Measurements from ENCODE around the gene SLC23A2. TPM values are rescaled to one million over a fixed set of nuclear protein-coding genes. Genes with fewer than 3 reads are reported as not detected.
"Not testable (repeated sequence)": the region's sequence is repeated elsewhere in the genome, so short reads cannot be mapped to it uniquely, and the experiment has no call there.

Gene SLC23A2
- total RNA-seq, 1 experiment from 2014 or later = 24.0 TPM

- no peak for TF ChIP-seq CTCF (IDR thresholded peaks at IDR 0.05; ENCODE audit: unreplicated experiment)
- no peak overlapping the region for H3K27ac Mint-ChIP-seq (ENCODE audit: low read depth, unreplicated experiment)
- no peak overlapping the region for H3K4me3 Mint-ChIP-seq (ENCODE audit: unreplicated experiment)
- ChIA-PET POLR2A (interaction anchor here (0.6 kb wide), 1 partner anchor 106 kb away, joined by 3 read pairs; no protein-coding TSS in a partner anchor), CTCF (interaction anchor here (0.7 to 1.0 kb wide), 3 partner anchors 17 to 1035 kb away, joined by 3 to 4 read pairs (median 3); no protein-coding TSS in a partner anchor)
- no peaks in the 10 kb centered on the region for H3K4me1 Mint-ChIP-seq (ENCODE audit: insufficient read depth, unreplicated experiment)
- intact Hi-C loops (cut with micrococcal nuclease) = no loop called here
- DNase-seq (ENCODE audit: unreplicated experiment) = no peak
- no TSS peak for BruUV-seq (replicated peaks)
- no peaks in the 10 kb centered on the region for H3K27me3 Mint-ChIP-seq (ENCODE audit: insufficient read depth, unreplicated experiment)
- H3K9me3 Mint-ChIP-seq (ENCODE audit: unreplicated experiment) = no peaks in the 10 kb centered on the region
- no peaks in the 10 kb centered on the region for H3K36me3 Mint-ChIP-seq (ENCODE audit: insufficient read depth, unreplicated experiment)
Measured at GRCh38 chr20:5039255-5039657, 37.9 kb upstream of the SLC23A2 start.

- Mint-ChIP-seq H3K4me3 (ENCODE audit: unreplicated experiment) (no peak overlapping the region), H3K4me1 (ENCODE audit: insufficient read depth, unreplicated experiment) (peaks cover 4% of the 10 kb centered on the region), H3K9me3 (ENCODE audit: unreplicated experiment) (no peaks in the 10 kb centered on the region), H3K27me3 (ENCODE audit: insufficient read depth, unreplicated experiment) (no peaks in the 10 kb centered on the region), H3K36me3 (ENCODE audit: insufficient read depth, unreplicated experiment) (peaks cover 5% of the 10 kb centered on the region), H3K27ac (ENCODE audit: low read depth, unreplicated experiment) (no peak overlapping the region)
- CTCF ChIA-PET = interaction anchor here (0.5 kb wide), 1 partner anchor 535 kb away, joined by 4 read pairs; no protein-coding TSS in a partner anchor
- intact Hi-C loops (cut with micrococcal nuclease) = no loop called here
- DNase-seq (ENCODE audit: unreplicated experiment) = no peak
- no TSS peak for BruUV-seq (replicated peaks)
- POLR2A ChIA-PET = interaction anchor here (0.6 to 1.5 kb wide), 3 partner anchors 18 to 136 kb away, joined by 3 to 4 read pairs (median 3); no protein-coding TSS in a partner anchor
- no peak for TF ChIP-seq CTCF (IDR thresholded peaks at IDR 0.05; ENCODE audit: unreplicated experiment)
Measured at GRCh38 chr20:5036828-5037227, 35.5 kb upstream of the SLC23A2 start.

GRCh38 chr20:5035518-5035917 is 34.2 kb upstream of the SLC23A2 start:
- POLR2A ChIA-PET = interaction anchor here (1.3 kb wide), 1 partner anchor 38 kb away, joined by 6 read pairs; no protein-coding TSS in a partner anchor
- CTCF ChIA-PET = interaction anchor here (1.0 kb wide), 1 partner anchor 20 kb away, joined by 5 read pairs; no protein-coding TSS in a partner anchor
- H3K4me1 Mint-ChIP-seq (ENCODE audit: insufficient read depth, unreplicated experiment); BruUV-seq (replicated peaks); H3K36me3 Mint-ChIP-seq (ENCODE audit: insufficient read depth, unreplicated experiment); H3K9me3 Mint-ChIP-seq (ENCODE audit: unreplicated experiment); H3K27ac Mint-ChIP-seq (ENCODE audit: low read depth, unreplicated experiment); intact Hi-C loops (cut with micrococcal nuclease); H3K4me3 Mint-ChIP-seq (ENCODE audit: unreplicated experiment); DNase-seq (ENCODE audit: unreplicated experiment); H3K27me3 Mint-ChIP-seq (ENCODE audit: insufficient read depth, unreplicated experiment): not testable (repeated sequence)

- CTCF ChIA-PET = interaction anchor here (0.6 to 1.1 kb wide), 3 partner anchors 10 to 98 kb away, joined by 3 to 4 read pairs (median 3); no protein-coding TSS in a partner anchor
- peak overlapping the region; percentile 78 for H3K27ac Mint-ChIP-seq (ENCODE audit: low read depth, unreplicated experiment)
- DNase-seq (ENCODE audit: unreplicated experiment) = peak; percentile 15
Measured at GRCh38 chr20:5033566-5033965, 32.3 kb upstream of the SLC23A2 start.

GRCh38 chr20:5031701-5032100 is 30.4 kb upstream of the SLC23A2 start:
- intact Hi-C loops (cut with micrococcal nuclease); DNase-seq (ENCODE audit: unreplicated experiment); BruUV-seq (replicated peaks); H3K4me3 Mint-ChIP-seq (ENCODE audit: unreplicated experiment); H3K36me3 Mint-ChIP-seq (ENCODE audit: insufficient read depth, unreplicated experiment); H3K27ac Mint-ChIP-seq (ENCODE audit: low read depth, unreplicated experiment); H3K9me3 Mint-ChIP-seq (ENCODE audit: unreplicated experiment); H3K4me1 Mint-ChIP-seq (ENCODE audit: insufficient read depth, unreplicated experiment); H3K27me3 Mint-ChIP-seq (ENCODE audit: insufficient read depth, unreplicated experiment): not testable (repeated sequence)
- ChIA-PET POLR2A (interaction anchor here (1.2 kb wide), 1 partner anchor 41 kb away, joined by 3 read pairs; no protein-coding TSS in a partner anchor), CTCF (interaction anchor here (0.7 to 1.2 kb wide), 2 partner anchors 31 to 69 kb away, joined by 3 to 4 read pairs; no protein-coding TSS in a partner anchor)

More at GRCh38 chr20:5033566-5033965, 32.3 kb upstream of the SLC23A2 start:
- intact Hi-C loops (cut with micrococcal nuclease) = no loop called here
- no TSS peak for BruUV-seq (replicated peaks)
- Mint-ChIP-seq H3K9me3 (ENCODE audit: unreplicated experiment) (no peaks in the 10 kb centered on the region), H3K4me3 (ENCODE audit: unreplicated experiment) (no peak overlapping the region), H3K4me1 (ENCODE audit: insufficient read depth, unreplicated experiment) (peaks cover 4% of the 10 kb centered on the region), H3K36me3 (ENCODE audit: insufficient read depth, unreplicated experiment) (peaks cover 5% of the 10 kb centered on the region), H3K27me3 (ENCODE audit: insufficient read depth, unreplicated experiment) (no peaks in the 10 kb centered on the region)
- POLR2A ChIA-PET = interaction anchor here (0.7 to 1.8 kb wide), 4 partner anchors 16 to 40 kb away, joined by 3 to 10 read pairs (median 4); no protein-coding TSS in a partner anchor
- TF ChIP-seq CTCF (IDR thresholded peaks at IDR 0.05; ENCODE audit: unreplicated experiment) = no peak

Data from MCF 10A (cell line).